B cell (primary cell): Measurements from ENCODE around the gene ERI2. TPM values are rescaled to one million over a fixed set of nuclear protein-coding genes. Genes with fewer than 3 reads are reported as not detected.
"Not testable (repeated sequence)": the region's sequence is repeated elsewhere in the genome, so short reads cannot be mapped to it uniquely, and the experiment has no call there.

Experiments
- ATAC-seq: fragments of 200-7000 bp; cut with Tn5 transposase; one replicate; pipeline ENCODE4 v1.10.0; 2021; ENCODE audit warnings: low read depth, mild to moderate bottlenecking, moderate number of reproducible peaks, moderate library complexity
- CTCF ChIA-PET: fragments of 350-600 bp; sonication (Branson Sonifier 250); formaldehyde crosslinking; loops from one replicate; lab custom pipeline; 2021; ENCODE audit warnings: antibody characterized with exemption, inconsistent platforms; lab: Charles Lee
- POLR2A ChIA-PET: fragments of 350-600 bp; sonication (Branson Sonifier 250); formaldehyde crosslinking; loops from one replicate; lab custom pipeline; 2021; ENCODE audit warnings: antibody characterized with exemption; lab: Charles Lee
- DNase-seq: peaks from one replicate; pipeline ENCODE4 v3.0.0; 2013
- H2AFZ ChIP-seq: 2 replicates; pipeline ENCODE4 v1.6.1; 2012; ENCODE audit warnings: mild to moderate bottlenecking, low read depth, low read length; ENCODE audit not compliant: insufficient read depth, poor library complexity, severe bottlenecking
- H3K27ac ChIP-seq, 2 donors: 1 replicate in 1 of 2; 2 replicates in 1 of 2; pipeline ENCODE4 v1.5.1; 2012 to 2013; ENCODE audit warnings: low read length in 2 of 2, mild to moderate bottlenecking in 2 of 2, moderate library complexity in 1 of 2
- H3K27me3 ChIP-seq, 4 experiments: fragments of 200-600 bp in 1 of 4; sonication (generic) in 1 of 4; replicated peaks in 1 of 4; 1 replicate in 2 of 4; 2 replicates in 2 of 4; pipeline versions ENCODE4 v1.6.1 to v1.7.0; 2013 to 2016; ENCODE audit warnings: low read length in 3 of 4, mild to moderate bottlenecking in 2 of 4, mixed read lengths in 1 of 4, moderate library complexity in 1 of 4; ENCODE audit not compliant: insufficient read depth in 4 of 4, control insufficient read depth in 3 of 4; ENCODE audit errors: control extremely low read depth in 1 of 4
- H3K36me3 ChIP-seq, 2 experiments: replicated peaks in 1 of 2; 1 replicate in 1 of 2; 2 replicates in 1 of 2; pipeline versions ENCODE4 v1.6.1 to v1.7.1; 2013; ENCODE audit warnings: low read length in 1 of 2; ENCODE audit not compliant: insufficient read depth in 2 of 2, control insufficient read depth in 1 of 2; ENCODE audit errors: control extremely low read depth in 1 of 2, extremely low read depth in 1 of 2
- H3K4me1 ChIP-seq, 2 donors: fragments of 200-600 bp in 1 of 2; sonication (generic) in 1 of 2; 1 replicate in 1 of 2; 2 replicates in 1 of 2; pipeline versions ENCODE4 v1.5.1 to v1.6.1; 2013 to 2017; ENCODE audit warnings: low read length in 2 of 2; ENCODE audit not compliant: control insufficient read depth in 2 of 2, insufficient read depth in 2 of 2
- H3K4me2 ChIP-seq: replicated peaks from 2 replicates; pipeline ENCODE3; 2012; ENCODE audit warnings: mild to moderate bottlenecking, low read depth, low read length; ENCODE audit not compliant: poor library complexity, severe bottlenecking
- H3K4me3 ChIP-seq, 5 experiments: fragments of 200-600 bp in 1 of 5; sonication (generic) in 1 of 5; 1 replicate in 3 of 5; 2 replicates in 2 of 5; pipeline versions ENCODE4 v1.5.1 to v1.7.0; 2011 to 2016; ENCODE audit warnings: low read length in 4 of 5, mild to moderate bottlenecking in 4 of 5, low read depth in 2 of 5, control low read depth in 1 of 5, moderate library complexity in 1 of 5; ENCODE audit not compliant: insufficient read depth in 1 of 5; ENCODE audit errors: control extremely low read depth in 1 of 5, extremely low read depth in 1 of 5
- H3K79me2 ChIP-seq: fragments of 200-600 bp; sonication (generic); one replicate; pipeline ENCODE4 v1.6.0; 2016; ENCODE audit warnings: low read length; ENCODE audit not compliant: control insufficient read depth, insufficient read depth
- H3K9ac ChIP-seq: fragments of 200-600 bp; sonication (generic); 2 replicates; pipeline ENCODE4 v1.6.1; 2017; ENCODE audit warnings: mild to moderate bottlenecking, low read length, moderate library complexity
- H3K9me3 ChIP-seq, 3 donors: one replicate each; pipeline versions ENCODE4 v1.6.1 to v1.7.1; 2013; ENCODE audit warnings: low read length in 2 of 3; ENCODE audit not compliant: control insufficient read depth in 2 of 3, insufficient read depth in 1 of 3; ENCODE audit errors: control extremely low read depth in 1 of 3
- H4K20me1 ChIP-seq: 2 replicates; pipeline ENCODE4 v1.6.0; 2012; ENCODE audit warnings: mild to moderate bottlenecking, low read length; ENCODE audit not compliant: insufficient read depth, control insufficient read depth, poor library complexity, severe bottlenecking
- H3K27ac Mint-ChIP-seq: one replicate; pipeline ENCODE4 v1.8.0; 2021; ENCODE audit warnings: mixed read lengths
- H3K27me3 Mint-ChIP-seq: one replicate; pipeline ENCODE4 v1.8.0; 2021; ENCODE audit warnings: mixed read lengths
- H3K4me1 Mint-ChIP-seq: one replicate; pipeline ENCODE4 v1.8.0; 2021; ENCODE audit warnings: mixed read lengths
- H3K4me3 Mint-ChIP-seq: one replicate; pipeline ENCODE4 v1.8.0; 2021; ENCODE audit warnings: mixed read lengths
- H3K9me3 Mint-ChIP-seq: one replicate; pipeline ENCODE4 v1.8.0; 2022; ENCODE audit warnings: mixed read lengths; ENCODE audit not compliant: insufficient read depth
- EZH2 ChIP-seq: IDR thresholded peaks from 2 replicates; pipeline ENCODE4 v1.6.1; 2012; ENCODE audit warnings: borderline replicate concordance, low read depth, mild to moderate bottlenecking, moderate library complexity, low read length; ENCODE audit not compliant: insufficient read depth, poor library complexity, severe bottlenecking
- WGBS: methylation state at CpG from one replicate; pipeline ENCODE4 v1.1.5; 2013; ENCODE audit warnings: missing lambda C conversion rate; ENCODE audit not compliant: insufficient coverage; 5-methylcytosine and 5-hydroxymethylcytosine counted together
- intact Hi-C: fragments of 100-400 bp; cut with micrococcal nuclease; formaldehyde crosslinking; loops from one replicate; pipeline ENCODE4 v1.10.0; 2022
- polyA plus RNA-seq: library from polyadenylated mRNA; depleted of rRNA; stranded (reverse); fragments of >200 nt; gene quantifications from 2 replicates; pipeline ENCODE4 v1.2.3, GENCODE V29; 2012
- total RNA-seq, 2 donors: library from RNA; stranded (reverse); fragments of 120-200 nt in 1 of 2; gene quantifications; 1 replicate in 1 of 2; 2 replicates in 1 of 2; pipeline versions ENCODE4 v1.2.3 to v1.2.4, GENCODE V29; 2013 to 2022
- TF ChIP-seq, protein P1 (sequence below): fragments of 200-600 bp; IDR thresholded peaks from one replicate; pipeline ENCODE4 v1.8.0; 2022; ENCODE audit warnings: antibody characterized with exemption, mild to moderate bottlenecking

Gene ERI2
- total and polyA plus RNA-seq, 2 donors (not counting 1 experiment from before 2014, with no cell fraction given), result 1.6 to 4.9 TPM

DNA sequence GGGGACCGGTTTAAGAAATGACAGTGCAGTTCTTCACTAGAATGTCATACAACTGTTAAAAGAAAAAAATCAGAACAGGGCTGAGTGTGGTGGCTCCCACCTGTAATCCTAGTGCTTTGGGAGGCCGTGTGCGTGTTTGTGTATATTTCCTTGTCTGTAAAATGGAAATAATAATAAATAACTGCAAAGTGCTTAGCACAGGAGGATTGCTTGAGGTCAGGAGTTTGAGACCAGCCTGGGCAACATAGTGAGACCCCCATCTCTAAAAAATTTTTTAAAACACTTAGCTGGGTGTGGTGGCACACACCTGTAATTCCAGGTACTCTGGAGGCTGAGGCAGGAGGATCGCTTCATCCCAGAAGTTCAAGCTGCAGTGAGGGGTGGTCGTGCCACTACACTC lies 40.0 kb downstream of the ERI2 start:
- intact Hi-C loops, result no loop called here
- no peak overlapping the region for H3K27ac ChIP-seq
- peaks cover 13% of the 10 kb centered on the region for H3K4me1 Mint-ChIP-seq
- no peaks in the 10 kb centered on the region for H3K36me3 ChIP-seq
- WGBS, result 100% methylated on average over 1 of the region's 5 CpGs
- ATAC-seq (no peak), DNase-seq (no peak)
- H3K27ac Mint-ChIP-seq, result no peak overlapping the region
- CTCF ChIA-PET, result no interaction called here
- POLR2A ChIA-PET, result no interaction called here
- H3K9me3 Mint-ChIP-seq, result no peaks in the 10 kb centered on the region
- no peaks in the 10 kb centered on the region for H3K9me3 ChIP-seq
- H3K4me2 ChIP-seq, result no peak overlapping the region
- H3K9ac ChIP-seq, result no peak overlapping the region
- TF ChIP-seq EZH2, result no peak
- TF ChIP-seq, protein P1, sequence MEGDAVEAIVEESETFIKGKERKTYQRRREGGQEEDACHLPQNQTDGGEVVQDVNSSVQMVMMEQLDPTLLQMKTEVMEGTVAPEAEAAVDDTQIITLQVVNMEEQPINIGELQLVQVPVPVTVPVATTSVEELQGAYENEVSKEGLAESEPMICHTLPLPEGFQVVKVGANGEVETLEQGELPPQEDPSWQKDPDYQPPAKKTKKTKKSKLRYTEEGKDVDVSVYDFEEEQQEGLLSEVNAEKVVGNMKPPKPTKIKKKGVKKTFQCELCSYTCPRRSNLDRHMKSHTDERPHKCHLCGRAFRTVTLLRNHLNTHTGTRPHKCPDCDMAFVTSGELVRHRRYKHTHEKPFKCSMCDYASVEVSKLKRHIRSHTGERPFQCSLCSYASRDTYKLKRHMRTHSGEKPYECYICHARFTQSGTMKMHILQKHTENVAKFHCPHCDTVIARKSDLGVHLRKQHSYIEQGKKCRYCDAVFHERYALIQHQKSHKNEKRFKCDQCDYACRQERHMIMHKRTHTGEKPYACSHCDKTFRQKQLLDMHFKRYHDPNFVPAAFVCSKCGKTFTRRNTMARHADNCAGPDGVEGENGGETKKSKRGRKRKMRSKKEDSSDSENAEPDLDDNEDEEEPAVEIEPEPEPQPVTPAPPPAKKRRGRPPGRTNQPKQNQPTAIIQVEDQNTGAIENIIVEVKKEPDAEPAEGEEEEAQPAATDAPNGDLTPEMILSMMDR, result no peak
- no peak overlapping the region for H3K4me3 Mint-ChIP-seq
- H3K4me1 ChIP-seq, result peaks cover 10 to 15% of the 10 kb centered on the region in 2 donors
- no peak overlapping the region for H2AFZ ChIP-seq
- no peaks in the 10 kb centered on the region for H3K27me3 Mint-ChIP-seq
- no peaks in the 10 kb centered on the region for H4K20me1 ChIP-seq
- peaks cover 8% of the 10 kb centered on the region for H3K79me2 ChIP-seq
- no peak overlapping the region for H3K4me3 ChIP-seq
- H3K27me3 ChIP-seq, result no peaks in the 10 kb centered on the region

DNA sequence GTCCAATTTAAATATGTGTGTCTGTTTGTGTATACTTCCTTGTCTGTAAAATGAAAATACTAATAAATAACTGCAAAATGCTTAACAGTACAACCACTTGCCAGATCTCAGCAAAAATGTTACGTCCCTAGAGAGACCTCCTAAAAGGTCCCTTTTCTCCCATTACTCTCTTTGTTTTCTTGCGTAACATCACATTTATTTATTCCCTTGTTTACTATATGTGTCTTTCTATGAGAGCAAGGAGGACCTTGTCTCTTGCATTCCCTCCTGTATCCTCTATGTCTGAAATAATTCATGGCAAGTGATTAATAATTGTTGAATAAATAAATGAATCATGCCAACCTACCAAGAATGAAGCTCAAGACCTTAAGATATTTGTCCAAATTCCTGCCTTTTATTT lies 40.5 kb downstream of the ERI2 start:
- no peaks in the 10 kb centered on the region for H3K36me3 ChIP-seq
- H3K4me3 Mint-ChIP-seq, result no peak overlapping the region
- H3K9me3 ChIP-seq, result no peaks in the 10 kb centered on the region
- CTCF ChIA-PET, result no interaction called here
- no CpG with 5 or more reads among the region's 2 CpGs for WGBS
- intact Hi-C loops, result no loop called here
- POLR2A ChIA-PET, result no interaction called here
- H3K4me2 ChIP-seq, result no peak overlapping the region
- H3K4me3 ChIP-seq, result no peak overlapping the region
- H3K27ac ChIP-seq, result no peak overlapping the region
- no peak overlapping the region for H3K27ac Mint-ChIP-seq
- H3K79me2 ChIP-seq, result peaks cover 8% of the 10 kb centered on the region
- ATAC-seq, result no peak
- H3K27me3 Mint-ChIP-seq, result no peaks in the 10 kb centered on the region
- no peaks in the 10 kb centered on the region for H3K9me3 Mint-ChIP-seq
- no peak overlapping the region for H3K9ac ChIP-seq
- H3K4me1 ChIP-seq, result peaks cover 10 to 15% of the 10 kb centered on the region in 2 donors
- no peaks in the 10 kb centered on the region for H4K20me1 ChIP-seq
- peaks cover 13% of the 10 kb centered on the region for H3K4me1 Mint-ChIP-seq
- H2AFZ ChIP-seq, result no peak overlapping the region
- no peak for DNase-seq
- no peaks in the 10 kb centered on the region for H3K27me3 ChIP-seq
- no peak for TF ChIP-seq EZH2
- TF ChIP-seq, protein P1, result no peak

DNA sequence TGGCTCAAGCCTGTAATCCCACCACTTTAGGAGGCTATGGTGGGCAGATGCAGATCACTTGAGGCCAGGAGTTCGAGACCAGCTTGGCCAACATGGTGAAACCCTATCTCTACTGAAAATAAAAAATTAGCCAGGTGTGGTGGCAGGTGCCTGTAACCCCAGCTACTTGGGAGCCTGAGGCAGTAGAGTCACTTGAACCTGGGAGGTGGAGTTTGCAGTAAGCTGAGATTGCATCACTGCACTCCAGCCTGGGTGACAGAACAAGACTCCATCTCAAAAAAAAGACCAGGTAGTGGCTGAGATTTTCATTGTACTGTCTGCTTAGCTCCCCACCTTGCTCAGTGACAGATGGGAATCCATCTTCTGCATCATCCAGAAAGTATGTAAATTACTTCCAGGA lies 41.8 kb downstream of the ERI2 start:
- H4K20me1 ChIP-seq, DNase-seq, ATAC-seq, CTCF ChIA-PET, H3K9me3 ChIP-seq, H3K27me3 Mint-ChIP-seq, H3K9ac ChIP-seq, H3K4me3 Mint-ChIP-seq, H3K4me2 ChIP-seq, H3K27ac Mint-ChIP-seq, H3K9me3 Mint-ChIP-seq, H3K27me3 ChIP-seq, H3K79me2 ChIP-seq, H3K36me3 ChIP-seq, H3K4me3 ChIP-seq: not testable (repeated sequence)
- H3K4me1 Mint-ChIP-seq, result peaks cover 13% of the 10 kb centered on the region
- Histone ChIP-seq H3K27ac (peak overlapping the region in 1 of 2 donors; percentile 63), H2AFZ (peak overlapping the region; percentile 24), H3K4me1 (peaks cover 10 to 15% of the 10 kb centered on the region in 2 donors)
- POLR2A ChIA-PET, result interaction anchor here (1.4 kb wide), 1 partner anchor 23 kb away, joined by 5 read pairs; the partner anchor contains the start of gene THUMPD1
- 60% methylated on average over 1 of the region's 1 CpG for WGBS
- intact Hi-C loops, result loop anchor here (5.0 kb wide), 1 partner anchor 43 kb away; the partner anchor contains the start of genes ERI2 and REXO5
